Measurements from ENCODE around the gene NEMF.
A peak's percentile ranks its signal among the peaks of the same experiment; 100 is the strongest.
"Not testable (repeated sequence)": the region's sequence is repeated elsewhere in the genome, so short reads cannot be mapped to it uniquely, and the experiment has no call there.

Gene NEMF

GRCh38 chr14:49852301-49853157, at the start of gene NEMF:
TSS of gene NEMF (minus strand) at chr14:49852788. CDS start at chr14:49852753, 35 bp downstream.
- peak; percentile 87 for DNase-seq

- no peak for DNase-seq
Observed at GRCh38 chr14:49900973-49901372, 48.4 kb upstream of the NEMF start.

- no peak for DNase-seq
Observed at GRCh38 chr14:49898485-49898884, 45.9 kb upstream of the NEMF start.

- no peak for DNase-seq
Observed at GRCh38 chr14:49897965-49898364, 45.4 kb upstream of the NEMF start.

- no peak for DNase-seq
Observed at GRCh38 chr14:49897414-49897813, 44.8 kb upstream of the NEMF start.

GRCh38 chr14:49896966-49897365, 44.4 kb upstream of the NEMF start:
- DNase-seq = no peak

- not testable (repeated sequence) for DNase-seq
Observed at GRCh38 chr14:49896272-49896671, 43.7 kb upstream of the NEMF start.

GRCh38 chr14:49895480-49895879, 42.9 kb upstream of the NEMF start:
- no peak for DNase-seq

GRCh38 chr14:49894214-49895107, 41.9 kb upstream of the NEMF start:
- DNase-seq = not testable (repeated sequence)

- peak; percentile 61 for DNase-seq
Observed at GRCh38 chr14:49893309-49894213, 41.0 kb upstream of the NEMF start.

- DNase-seq = peak; percentile 97
Observed at GRCh38 chr14:49892636-49893308, 40.2 kb upstream of the NEMF start, which contains the start of gene ARF6. TSS of gene ARF6 (plus strand) at chr14:49893082. CDS start at chr14:49893737, 655 bp downstream.

GRCh38 chr14:49892301-49892635, 39.7 kb upstream of the NEMF start:
- DNase-seq = peak; percentile 73

GRCh38 chr14:49888293-49888692, 35.7 kb upstream of the NEMF start:
- no peak for DNase-seq

- DNase-seq = no peak
Observed at GRCh38 chr14:49886523-49886922, 33.9 kb upstream of the NEMF start.

GRCh38 chr14:49882826-49883694, 30.5 kb upstream of the NEMF start:
- DNase-seq = no peak

GRCh38 chr14:49881350-49882001, 28.9 kb upstream of the NEMF start:
- DNase-seq = no peak

- DNase-seq = peak; percentile 34
Observed at GRCh38 chr14:49880267-49881064, 27.9 kb upstream of the NEMF start.

GRCh38 chr14:49879646-49880204, 27.1 kb upstream of the NEMF start:
- peak; percentile 67 for DNase-seq

GRCh38 chr14:49876563-49877127, 24.1 kb upstream of the NEMF start:
- no peak for DNase-seq

All from RPMI8226 (cell line).